ENCODE results near the gene PRKCH.

GRCh38 chr14:61452452-61452851, 131.1 kb downstream of the PRKCH start:
- TF ChIP-seq POLR2A (IDR thresholded peaks at IDR 0.05; ENCODE audit: low read length): no peak
- no peak for TF ChIP-seq GATA1 (IDR thresholded peaks at IDR 0.05; ENCODE audit: low read depth, low read length)
